ENCODE measurements around the gene SEL1L3. TPM values are rescaled to one million over a fixed set of nuclear protein-coding genes. Genes with fewer than 3 reads are reported as not detected.

SEL1L3 gene
- total RNA-seq, 1 experiment from 2014 or later, result 15.7 TPM

GRCh38 chr4:25809996-25810395 lies 52.8 kb downstream of the SEL1L3 start:
- Mint-ChIP-seq H3K36me3 (ENCODE audit: insufficient read depth, unreplicated experiment) (no peaks in the 10 kb centered on the region), H3K4me3 (ENCODE audit: unreplicated experiment) (no peak overlapping the region), H3K27ac (ENCODE audit: unreplicated experiment) (no peak overlapping the region), H3K27me3 (ENCODE audit: insufficient read depth, unreplicated experiment) (no peaks in the 10 kb centered on the region), H3K4me1 (ENCODE audit: low read depth, unreplicated experiment) (peaks cover 24% of the 10 kb centered on the region), H3K9me3 (ENCODE audit: unreplicated experiment) (no peaks in the 10 kb centered on the region)
- no peak overlapping the region for H3K4me3 ChIP-seq (ENCODE audit: low read depth, low read length)
- H3K9me3 ChIP-seq, result no peaks in the 10 kb centered on the region
- CTCF ChIA-PET, result no interaction called here
- TF ChIP-seq CTCF (IDR thresholded peaks at IDR 0.05; ENCODE audit: insufficient read depth in 1 of 2, low read depth in 1 of 2, low read length in 1 of 2, severe bottlenecking in 1 of 2, unreplicated experiment in 1 of 2), result no peak
- no peaks in the 10 kb centered on the region; the same call in 1 of the 2 replicates for H3K36me3 ChIP-seq (ENCODE audit: control insufficient read depth, insufficient read depth, low read length)
- DNase-seq, result no peak
- peaks cover 26% of the 10 kb centered on the region for H3K4me1 ChIP-seq
- H3K27me3 ChIP-seq (replicated peaks; ENCODE audit: control insufficient read depth, insufficient read depth, low read length), result no peaks in the 10 kb centered on the region
- POLR2A ChIA-PET, result no interaction called here
- BruUV-seq (replicated peaks), result no TSS peak
- intact Hi-C loops (cut with micrococcal nuclease; ENCODE audit: unreplicated experiment), result no loop called here

DNA sequence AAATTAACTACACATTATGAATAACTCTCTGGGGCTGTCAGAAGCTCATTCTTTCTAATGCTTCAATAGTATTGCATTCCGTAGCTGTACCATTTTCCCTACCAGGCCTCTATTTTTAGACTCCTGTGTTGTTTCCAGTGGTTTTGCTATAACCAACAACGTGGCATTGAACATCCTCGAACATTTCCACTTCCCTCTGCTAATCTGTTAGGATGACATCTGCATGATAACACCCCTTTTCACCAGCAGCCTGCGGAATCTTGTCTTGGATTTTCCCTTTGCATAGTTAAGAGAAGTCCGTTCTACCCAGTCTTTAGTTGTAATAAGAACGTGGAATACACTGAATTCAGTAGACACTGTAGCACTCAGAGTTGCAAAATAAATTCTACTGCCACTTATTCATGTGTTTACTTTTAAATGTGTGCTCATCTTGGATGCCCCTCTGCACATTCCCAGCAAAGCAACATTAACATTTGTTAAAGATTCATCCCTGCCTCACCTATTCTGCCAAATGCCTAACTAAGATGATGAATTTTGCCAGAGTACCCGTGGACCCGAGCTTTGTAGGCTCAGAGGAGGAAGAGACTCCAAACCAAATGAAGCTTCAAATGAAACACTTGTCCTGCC lies 55.6 kb downstream of the SEL1L3 start:
- H3K36me3 Mint-ChIP-seq (ENCODE audit: insufficient read depth, unreplicated experiment), result no peaks in the 10 kb centered on the region
- peaks cover 10% of the 10 kb centered on the region for H3K4me1 Mint-ChIP-seq (ENCODE audit: low read depth, unreplicated experiment)
- ChIA-PET CTCF (no interaction called here), POLR2A (no interaction called here)
- intact Hi-C loops (cut with micrococcal nuclease; ENCODE audit: unreplicated experiment), result no loop called here
- Histone ChIP-seq H3K27me3 (replicated peaks; ENCODE audit: control insufficient read depth, insufficient read depth, low read length) (no peaks in the 10 kb centered on the region), H3K4me1 (peaks cover 7% of the 10 kb centered on the region), H3K36me3 (ENCODE audit: control insufficient read depth, insufficient read depth, low read length) (no peaks in the 10 kb centered on the region; the same call in 1 of the 2 replicates), H3K4me3 (ENCODE audit: low read depth, low read length) (no peak overlapping the region), H3K9me3 (no peaks in the 10 kb centered on the region)
- no peak for TF ChIP-seq CTCF (IDR thresholded peaks at IDR 0.05; ENCODE audit: insufficient read depth in 1 of 2, low read depth in 1 of 2, low read length in 1 of 2, severe bottlenecking in 1 of 2, unreplicated experiment in 1 of 2)
- no peaks in the 10 kb centered on the region for H3K27me3 Mint-ChIP-seq (ENCODE audit: insufficient read depth, unreplicated experiment)
- H3K4me3 Mint-ChIP-seq (ENCODE audit: unreplicated experiment), result no peak overlapping the region
- BruUV-seq (replicated peaks), result no TSS peak
- no peak for DNase-seq
- no peak overlapping the region for H3K27ac Mint-ChIP-seq (ENCODE audit: unreplicated experiment)
- H3K9me3 Mint-ChIP-seq (ENCODE audit: unreplicated experiment), result no peaks in the 10 kb centered on the region

- ChIA-PET CTCF (no interaction called here), POLR2A (no interaction called here)
These were observed 57.4 kb downstream of the SEL1L3 start for GRCh38 chr4:25805255-25805860.

More at GRCh38 chr4:25805255-25805860, 57.4 kb downstream of the SEL1L3 start:
- H3K4me3 Mint-ChIP-seq (ENCODE audit: unreplicated experiment), result no peak overlapping the region
- intact Hi-C loops (cut with micrococcal nuclease; ENCODE audit: unreplicated experiment), result no loop called here
- H3K27ac Mint-ChIP-seq (ENCODE audit: unreplicated experiment), result no peak overlapping the region
- TF ChIP-seq CTCF (IDR thresholded peaks at IDR 0.05; ENCODE audit: insufficient read depth in 1 of 2, low read depth in 1 of 2, low read length in 1 of 2, severe bottlenecking in 1 of 2, unreplicated experiment in 1 of 2), result no peak
- H3K4me1 Mint-ChIP-seq (ENCODE audit: low read depth, unreplicated experiment), result no peaks in the 10 kb centered on the region
- BruUV-seq (replicated peaks), result no TSS peak
- Histone ChIP-seq H3K27me3 (replicated peaks; ENCODE audit: control insufficient read depth, insufficient read depth, low read length) (no peaks in the 10 kb centered on the region), H3K4me1 (no peaks in the 10 kb centered on the region), H3K4me3 (ENCODE audit: low read depth, low read length) (no peak overlapping the region), H3K36me3 (ENCODE audit: control insufficient read depth, insufficient read depth, low read length) (no peaks in the 10 kb centered on the region; the same call in 1 of the 2 replicates), H3K9me3 (no peaks in the 10 kb centered on the region)
- H3K36me3 Mint-ChIP-seq (ENCODE audit: insufficient read depth, unreplicated experiment), result no peaks in the 10 kb centered on the region
- no peaks in the 10 kb centered on the region for H3K9me3 Mint-ChIP-seq (ENCODE audit: unreplicated experiment)
- DNase-seq, result no peak
- H3K27me3 Mint-ChIP-seq (ENCODE audit: insufficient read depth, unreplicated experiment), result no peaks in the 10 kb centered on the region
